B cell (primary cell): ENCODE measurements around the gene RAPH1.

Experiments used
- EZH2 ChIP-seq: IDR thresholded peaks from 2 replicates; pipeline ENCODE4 v1.6.1; 2012; ENCODE audit warnings: borderline replicate concordance, low read depth, mild to moderate bottlenecking, moderate library complexity, low read length; ENCODE audit not compliant: insufficient read depth, poor library complexity, severe bottlenecking
- TF ChIP-seq, protein P1 (sequence below): fragments of 200-600 bp; IDR thresholded peaks from one replicate; pipeline ENCODE4 v1.8.0; 2022; ENCODE audit warnings: antibody characterized with exemption, mild to moderate bottlenecking

GRCh38 chr2:203584784-203585183, 49.7 kb upstream of the RAPH1 start:
- TF ChIP-seq, protein P1, sequence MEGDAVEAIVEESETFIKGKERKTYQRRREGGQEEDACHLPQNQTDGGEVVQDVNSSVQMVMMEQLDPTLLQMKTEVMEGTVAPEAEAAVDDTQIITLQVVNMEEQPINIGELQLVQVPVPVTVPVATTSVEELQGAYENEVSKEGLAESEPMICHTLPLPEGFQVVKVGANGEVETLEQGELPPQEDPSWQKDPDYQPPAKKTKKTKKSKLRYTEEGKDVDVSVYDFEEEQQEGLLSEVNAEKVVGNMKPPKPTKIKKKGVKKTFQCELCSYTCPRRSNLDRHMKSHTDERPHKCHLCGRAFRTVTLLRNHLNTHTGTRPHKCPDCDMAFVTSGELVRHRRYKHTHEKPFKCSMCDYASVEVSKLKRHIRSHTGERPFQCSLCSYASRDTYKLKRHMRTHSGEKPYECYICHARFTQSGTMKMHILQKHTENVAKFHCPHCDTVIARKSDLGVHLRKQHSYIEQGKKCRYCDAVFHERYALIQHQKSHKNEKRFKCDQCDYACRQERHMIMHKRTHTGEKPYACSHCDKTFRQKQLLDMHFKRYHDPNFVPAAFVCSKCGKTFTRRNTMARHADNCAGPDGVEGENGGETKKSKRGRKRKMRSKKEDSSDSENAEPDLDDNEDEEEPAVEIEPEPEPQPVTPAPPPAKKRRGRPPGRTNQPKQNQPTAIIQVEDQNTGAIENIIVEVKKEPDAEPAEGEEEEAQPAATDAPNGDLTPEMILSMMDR, result no peak
- no peak for TF ChIP-seq EZH2
